HUDEP-2 (cell line): Measurements from ENCODE around the gene COL25A1.
"Not testable (repeated sequence)": the region's sequence is repeated elsewhere in the genome, so short reads cannot be mapped to it uniquely, and the experiment has no call there.

ENCODE experiments used
- DNase-seq, 76 experiments: peaks; one replicate each; lab custom pipeline; 2025; ENCODE audit not compliant: unreplicated experiment in 76 of 76; lab: John Stamatoyannopoulos, UW

The COL25A1 gene

GRCh38 chr4:109072595-109072994 lies 229.9 kb downstream of the COL25A1 start:
- no peak for DNase-seq

- not testable (repeated sequence) for DNase-seq
Measured at GRCh38 chr4:109070677-109071076, 231.8 kb downstream of the COL25A1 start.

GRCh38 chr4:109067508-109068235 lies 234.8 kb downstream of the COL25A1 start:
- no peak for DNase-seq

- DNase-seq = no peak
Measured at GRCh38 chr4:109065006-109065405, 237.5 kb downstream of the COL25A1 start.

GRCh38 chr4:109053257-109053656 lies 249.2 kb downstream of the COL25A1 start:
- DNase-seq = no peak

GRCh38 chr4:109052821-109053220 lies 249.6 kb downstream of the COL25A1 start:
- DNase-seq = no peak

- no peak for DNase-seq
Measured at GRCh38 chr4:109051054-109051453, 251.4 kb downstream of the COL25A1 start.

- DNase-seq = no peak
Measured at GRCh38 chr4:109049926-109050325, 252.5 kb downstream of the COL25A1 start.

GRCh38 chr4:109046471-109047201 lies 255.8 kb downstream of the COL25A1 start:
- no peak for DNase-seq

- DNase-seq = no peak
Measured at GRCh38 chr4:109044431-109044830, 258.0 kb downstream of the COL25A1 start.

GRCh38 chr4:109043286-109043685 lies 259.2 kb downstream of the COL25A1 start:
- no peak for DNase-seq

- no peak for DNase-seq
Measured at GRCh38 chr4:109041463-109042360, 260.7 kb downstream of the COL25A1 start.

- DNase-seq = no peak
Measured at GRCh38 chr4:109040441-109040840, 262.0 kb downstream of the COL25A1 start.

GRCh38 chr4:109037026-109037425 lies 265.4 kb downstream of the COL25A1 start:
- no peak for DNase-seq

- DNase-seq = no peak
Measured at GRCh38 chr4:109033993-109034392, 268.5 kb downstream of the COL25A1 start.

- DNase-seq = no peak
Measured at GRCh38 chr4:109032671-109033070, 269.8 kb downstream of the COL25A1 start.

- no peak for DNase-seq
Measured at GRCh38 chr4:109029987-109030386, 272.5 kb downstream of the COL25A1 start.

GRCh38 chr4:109027016-109027500 lies 275.4 kb downstream of the COL25A1 start:
- no peak for DNase-seq

GRCh38 chr4:109026588-109026987 lies 275.9 kb downstream of the COL25A1 start:
- no peak for DNase-seq

- DNase-seq = no peak
Measured at GRCh38 chr4:109025471-109026076, 276.9 kb downstream of the COL25A1 start.

GRCh38 chr4:109022961-109023360 lies 279.5 kb downstream of the COL25A1 start:
- DNase-seq = no peak
